ENCODE measurements around the gene RGS17. TPM values are rescaled to one million over a fixed set of nuclear protein-coding genes. Genes with fewer than 3 reads are reported as not detected.

Gene RGS17
- total RNA-seq, 1 donor from 2014 or later, result 8.1 TPM

DNA sequence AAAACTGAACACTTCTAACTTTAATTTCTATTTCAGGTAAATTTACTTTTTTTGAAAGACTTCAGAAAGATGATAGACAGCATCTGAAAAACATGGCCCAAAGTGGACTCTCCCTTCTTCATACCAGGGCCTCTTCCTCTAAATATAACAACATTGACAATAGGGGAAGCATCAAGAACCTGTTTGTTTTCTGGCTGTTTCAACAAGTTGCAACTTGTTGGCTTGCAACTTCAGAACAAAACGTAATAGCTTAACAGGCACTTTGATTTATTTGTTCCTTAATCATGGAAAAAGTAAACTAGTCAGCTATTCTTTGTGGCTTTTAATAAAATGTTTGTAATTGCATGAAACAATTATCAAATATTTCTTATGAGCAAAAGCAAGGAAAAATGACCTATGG is 34.3 kb downstream of the RGS17 start:
- H3K4me1 ChIP-seq, result no peaks in the 10 kb centered on the region
- no peaks in the 10 kb centered on the region for H3K79me2 ChIP-seq (ENCODE audit: low read depth)
- no peaks in the 10 kb centered on the region for H3K27me3 ChIP-seq
- Mint-ChIP-seq H3K36me3 (peaks cover 3% of the 10 kb centered on the region), H3K9me3 (no peaks in the 10 kb centered on the region), H3K27ac (no peak overlapping the region), H3K4me3 (no peak overlapping the region), H3K4me1 (peaks cover 12% of the 10 kb centered on the region), H3K27me3 (ENCODE audit: insufficient read depth, low read depth) (no peaks in the 10 kb centered on the region)
- no peaks in the 10 kb centered on the region for H3F3A ChIP-seq (ENCODE audit: low read depth)
- H3K4me3 ChIP-seq, result no peak overlapping the region
- no peak overlapping the region for H3K9ac ChIP-seq
- H4K20me1 ChIP-seq (ENCODE audit: low read depth), result no peaks in the 10 kb centered on the region
- H3K4me2 ChIP-seq, result no peak overlapping the region
- H3K36me3 ChIP-seq, result no peaks in the 10 kb centered on the region
- H2AFZ ChIP-seq (replicated peaks), result no peak overlapping the region
- H3K9me3 ChIP-seq (ENCODE audit: low read depth), result no peaks in the 10 kb centered on the region
- no peak for DNase-seq (ENCODE audit: low spot score)
- TF ChIP-seq EZH2phosphoT487 (IDR thresholded peaks at IDR 0.05), result no peak
- no peak for TF ChIP-seq EZH2 (IDR thresholded peaks at IDR 0.05)
- no peak overlapping the region for H3K27ac ChIP-seq

DNA sequence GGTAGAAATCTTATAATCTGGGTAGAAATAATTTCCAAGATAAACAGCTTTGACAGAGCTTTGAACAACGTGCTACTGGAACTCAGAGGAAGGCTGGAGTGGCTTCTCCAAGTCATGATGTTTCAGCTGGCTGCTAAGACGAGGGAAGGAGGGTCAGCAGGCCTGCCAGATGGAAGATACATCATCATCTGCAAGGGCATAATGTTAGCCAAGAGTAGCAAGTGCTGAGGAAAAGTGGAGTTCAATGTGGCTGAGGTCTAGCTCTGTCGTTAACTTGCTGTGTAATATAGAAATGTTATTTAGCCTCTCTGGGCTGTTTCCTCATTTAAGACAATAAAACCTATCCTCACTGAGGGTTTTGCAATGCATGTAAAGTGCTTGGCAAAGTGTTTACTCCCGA is 35.1 kb downstream of the RGS17 start:
- DNase-seq (ENCODE audit: low spot score), result no peak
- Mint-ChIP-seq H3K27me3 (ENCODE audit: insufficient read depth, low read depth) (no peaks in the 10 kb centered on the region), H3K4me3 (no peak overlapping the region), H3K36me3 (peaks cover 3% of the 10 kb centered on the region), H3K4me1 (peaks cover 14% of the 10 kb centered on the region), H3K9me3 (no peaks in the 10 kb centered on the region), H3K27ac (no peak overlapping the region)
- Histone ChIP-seq H3K36me3 (no peaks in the 10 kb centered on the region), H3F3A (ENCODE audit: low read depth) (no peaks in the 10 kb centered on the region), H3K9ac (no peak overlapping the region), H3K27ac (no peak overlapping the region), H2AFZ (replicated peaks) (no peak overlapping the region), H3K4me3 (no peak overlapping the region), H3K4me1 (no peaks in the 10 kb centered on the region), H3K27me3 (no peaks in the 10 kb centered on the region), H3K4me2 (no peak overlapping the region), H4K20me1 (ENCODE audit: low read depth) (no peaks in the 10 kb centered on the region), H3K9me3 (ENCODE audit: low read depth) (no peaks in the 10 kb centered on the region), H3K79me2 (ENCODE audit: low read depth) (no peaks in the 10 kb centered on the region)
- TF ChIP-seq EZH2phosphoT487 (IDR thresholded peaks at IDR 0.05) (no peak), EZH2 (IDR thresholded peaks at IDR 0.05) (no peak)
- TF ChIP-seq, protein P1, sequence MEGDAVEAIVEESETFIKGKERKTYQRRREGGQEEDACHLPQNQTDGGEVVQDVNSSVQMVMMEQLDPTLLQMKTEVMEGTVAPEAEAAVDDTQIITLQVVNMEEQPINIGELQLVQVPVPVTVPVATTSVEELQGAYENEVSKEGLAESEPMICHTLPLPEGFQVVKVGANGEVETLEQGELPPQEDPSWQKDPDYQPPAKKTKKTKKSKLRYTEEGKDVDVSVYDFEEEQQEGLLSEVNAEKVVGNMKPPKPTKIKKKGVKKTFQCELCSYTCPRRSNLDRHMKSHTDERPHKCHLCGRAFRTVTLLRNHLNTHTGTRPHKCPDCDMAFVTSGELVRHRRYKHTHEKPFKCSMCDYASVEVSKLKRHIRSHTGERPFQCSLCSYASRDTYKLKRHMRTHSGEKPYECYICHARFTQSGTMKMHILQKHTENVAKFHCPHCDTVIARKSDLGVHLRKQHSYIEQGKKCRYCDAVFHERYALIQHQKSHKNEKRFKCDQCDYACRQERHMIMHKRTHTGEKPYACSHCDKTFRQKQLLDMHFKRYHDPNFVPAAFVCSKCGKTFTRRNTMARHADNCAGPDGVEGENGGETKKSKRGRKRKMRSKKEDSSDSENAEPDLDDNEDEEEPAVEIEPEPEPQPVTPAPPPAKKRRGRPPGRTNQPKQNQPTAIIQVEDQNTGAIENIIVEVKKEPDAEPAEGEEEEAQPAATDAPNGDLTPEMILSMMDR (IDR thresholded peaks at IDR 0.05), result no peak

DNA sequence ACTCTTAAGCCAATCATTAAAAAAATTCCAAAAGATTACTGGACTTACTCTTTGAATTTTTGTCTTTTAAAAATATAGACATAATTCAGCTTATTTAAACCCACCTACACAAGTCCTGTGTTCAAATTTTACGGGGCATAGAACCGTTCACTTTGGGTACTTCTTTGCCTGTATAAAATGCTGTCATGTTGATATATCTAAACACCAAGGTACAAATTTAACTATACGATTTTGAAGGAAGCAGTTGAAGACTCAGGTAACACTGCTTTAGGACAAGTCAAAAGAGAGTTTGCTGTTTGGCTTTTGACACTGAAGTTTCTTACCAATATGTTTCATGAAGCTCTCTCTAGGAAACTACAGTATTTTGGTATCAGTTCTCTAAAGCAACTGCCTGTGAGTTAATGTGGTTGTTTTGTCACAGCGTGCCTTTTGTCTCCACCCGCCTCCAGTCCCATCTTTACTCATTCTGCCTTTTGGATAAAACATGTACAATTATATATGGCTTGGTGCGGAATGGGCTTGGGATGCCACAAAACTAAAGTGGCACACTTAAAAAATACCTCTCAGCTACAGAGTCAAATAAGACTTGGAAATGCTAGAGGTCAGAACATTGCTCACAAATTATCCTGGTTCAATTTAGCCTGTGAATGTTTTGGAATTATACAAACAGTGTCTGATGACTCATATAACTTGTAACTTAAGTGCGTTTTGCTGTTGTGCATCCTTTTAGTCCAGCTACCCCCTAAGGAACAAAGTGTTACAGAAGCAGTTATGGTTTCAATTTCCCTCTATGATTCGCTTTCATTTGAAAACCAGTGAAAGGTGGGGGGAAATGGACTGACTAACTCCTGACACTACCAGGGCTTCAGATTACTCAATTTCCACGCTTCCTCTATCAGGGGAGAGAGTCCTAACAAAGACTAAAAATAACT is 38.7 kb downstream of the RGS17 start:
- Histone ChIP-seq H3K4me1 (no peaks in the 10 kb centered on the region), H3K4me3 (no peak overlapping the region), H3K9ac (no peak overlapping the region), H3K79me2 (ENCODE audit: low read depth) (no peaks in the 10 kb centered on the region), H3K4me2 (no peak overlapping the region), H4K20me1 (ENCODE audit: low read depth) (no peaks in the 10 kb centered on the region), H3K36me3 (no peaks in the 10 kb centered on the region), H2AFZ (replicated peaks) (no peak overlapping the region), H3F3A (ENCODE audit: low read depth) (no peaks in the 10 kb centered on the region), H3K27me3 (no peaks in the 10 kb centered on the region), H3K9me3 (ENCODE audit: low read depth) (no peaks in the 10 kb centered on the region), H3K27ac (no peak overlapping the region)
- H3K4me3 Mint-ChIP-seq, result no peak overlapping the region
- H3K4me1 Mint-ChIP-seq, result peaks cover 16% of the 10 kb centered on the region
- H3K27ac Mint-ChIP-seq, result no peak overlapping the region
- TF ChIP-seq EZH2 (IDR thresholded peaks at IDR 0.05), result no peak
- TF ChIP-seq, protein P1 (IDR thresholded peaks at IDR 0.05), result no peak
- no peak for TF ChIP-seq EZH2phosphoT487 (IDR thresholded peaks at IDR 0.05)
- H3K36me3 Mint-ChIP-seq, result peaks cover 3% of the 10 kb centered on the region
- no peaks in the 10 kb centered on the region for H3K9me3 Mint-ChIP-seq
- no peak for DNase-seq (ENCODE audit: low spot score)
- H3K27me3 Mint-ChIP-seq (ENCODE audit: insufficient read depth, low read depth), result peaks cover 2% of the 10 kb centered on the region
